ENCODE data around the gene OR7D2.
"Not testable (repeated sequence)": the region's sequence is repeated elsewhere in the genome, so short reads cannot be mapped to it uniquely, and the experiment has no call there.

The OR7D2 gene

DNA sequence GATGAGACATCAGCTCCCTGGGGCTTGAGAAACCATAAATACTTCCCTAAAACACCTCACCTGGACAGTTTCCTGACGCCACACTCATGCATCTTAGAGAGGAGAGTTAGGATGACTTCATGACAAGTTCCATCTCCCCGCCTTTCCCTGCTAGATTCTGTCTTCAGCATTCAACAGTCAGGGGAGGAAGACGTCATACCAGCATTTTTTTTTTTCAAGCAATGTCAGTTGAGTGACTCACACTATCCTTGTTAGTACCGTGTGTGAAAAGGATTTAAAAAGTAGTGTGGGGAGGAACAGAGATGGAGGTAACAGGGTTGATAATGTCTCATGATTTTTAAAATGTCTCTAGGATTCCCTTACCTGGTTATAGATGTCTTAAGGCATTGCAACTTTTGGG is at the start of gene OR7D2:
OR7D2 (plus strand) TSS at position 79 of the 400 bp plus-strand sequence. CDS start 6,803 bp downstream, outside the sequence.
- no peak for DNase-seq (ENCODE audit: low read depth, low spot score)

DNA sequence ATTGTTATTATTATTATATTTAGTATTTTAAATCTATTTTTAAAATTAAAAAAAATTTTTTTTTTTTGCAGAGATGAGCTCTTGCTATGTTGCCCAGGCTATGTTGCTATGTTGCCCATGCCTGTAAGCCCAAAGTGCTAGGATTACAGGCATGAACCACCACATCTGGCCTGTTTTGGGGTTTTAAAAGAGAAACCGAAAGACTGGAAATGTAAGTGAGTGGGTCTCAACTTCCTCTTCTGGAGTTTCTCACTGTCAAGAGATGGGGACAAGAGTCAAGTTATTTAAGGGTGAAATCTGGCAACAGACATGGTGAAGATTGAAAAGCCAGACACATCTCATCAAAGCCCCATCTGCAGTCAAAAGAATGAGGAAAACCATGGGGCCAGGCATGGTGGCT is 47.8 kb upstream of the OR7D2 start:
- DNase-seq (ENCODE audit: low read depth, low spot score): no peak

DNA sequence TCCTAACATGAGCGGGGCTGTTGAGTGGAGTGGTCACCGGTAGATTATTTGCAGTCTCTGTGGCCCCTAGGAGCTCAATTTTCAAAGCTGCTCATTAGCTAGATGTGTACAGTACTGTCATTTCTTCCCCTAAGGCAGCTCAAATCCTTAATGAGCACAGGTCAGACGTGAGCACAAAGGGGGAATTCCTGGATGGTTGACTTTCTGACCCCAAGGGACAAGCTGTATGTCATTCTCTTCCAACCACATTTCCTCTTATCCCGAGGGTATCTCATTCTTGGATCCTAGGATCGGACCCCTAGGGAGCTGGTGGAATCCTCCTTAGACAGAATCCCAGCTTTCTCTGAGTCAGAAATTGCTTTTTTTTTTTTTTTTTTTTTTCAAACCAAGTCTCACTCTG is 46.4 kb upstream of the OR7D2 start:
- no peak for DNase-seq (ENCODE audit: low read depth, low spot score)

DNA sequence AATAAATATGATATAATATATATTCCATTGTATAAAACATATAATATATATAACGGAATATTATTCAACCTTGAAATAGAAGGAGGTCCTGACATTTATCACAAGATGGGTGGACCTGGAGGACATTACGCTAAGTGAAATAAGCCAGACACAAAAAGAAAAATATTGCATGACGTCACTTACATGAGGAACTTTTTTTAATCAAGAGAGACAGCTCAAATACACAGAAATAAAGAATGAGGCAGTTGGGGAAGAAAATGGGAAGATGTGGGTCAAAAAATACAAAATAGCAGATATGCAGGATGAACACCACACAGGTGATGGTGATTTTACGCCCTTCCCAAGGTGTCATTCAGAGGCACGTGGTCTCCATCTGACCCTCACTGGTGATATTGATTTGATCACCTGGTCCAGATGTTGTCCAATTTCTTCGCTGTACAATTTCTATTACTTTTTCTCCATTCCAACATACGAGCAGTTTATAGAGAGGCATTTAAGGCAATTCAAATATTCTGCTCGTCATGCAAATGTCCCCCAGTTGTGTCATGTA is 39.1 kb upstream of the OR7D2 start:
- DNase-seq (ENCODE audit: low read depth, low spot score): no peak

DNA sequence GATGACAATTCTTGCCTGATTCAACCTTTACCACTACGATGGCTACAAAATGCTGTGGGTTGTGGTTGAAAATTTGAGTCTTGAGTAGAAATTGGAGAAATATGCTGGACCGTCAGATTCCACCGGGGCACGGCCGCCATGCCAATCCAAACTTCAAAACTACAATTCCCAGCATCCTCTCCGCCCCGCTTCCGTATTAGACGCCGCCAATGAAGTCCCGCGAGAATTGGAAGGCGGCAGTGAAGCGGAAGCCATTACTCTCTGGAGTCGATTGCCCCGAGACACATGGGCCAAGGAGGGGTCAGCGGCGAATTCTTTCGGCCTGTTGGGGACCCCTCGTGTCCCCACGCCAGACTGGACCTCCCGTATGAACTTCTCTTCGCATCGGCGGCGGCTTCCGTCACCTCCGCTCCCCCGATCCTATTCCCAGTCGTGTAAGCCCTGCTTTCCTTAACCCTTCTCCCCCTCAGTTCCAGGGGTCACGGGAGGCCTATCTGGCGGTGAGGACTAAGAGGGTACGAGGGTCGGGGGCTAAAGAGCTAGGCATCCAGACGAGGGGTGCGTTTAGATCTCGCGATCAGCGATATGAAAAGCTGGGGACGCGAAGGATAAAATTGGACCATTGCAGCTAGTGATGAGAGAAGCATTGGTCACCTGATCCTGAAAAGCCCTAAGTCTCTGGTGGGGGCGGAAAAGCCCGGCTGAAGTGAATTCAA is 38.5 kb upstream of the OR7D2 start, which contains the start of gene ZNF317:
ZNF317 (plus strand) TSS at position 239 of the 716 bp plus-strand sequence. CDS start 15,620 bp downstream, outside the sequence.
- DNase-seq (ENCODE audit: low read depth, low spot score): peak; percentile 84

DNA sequence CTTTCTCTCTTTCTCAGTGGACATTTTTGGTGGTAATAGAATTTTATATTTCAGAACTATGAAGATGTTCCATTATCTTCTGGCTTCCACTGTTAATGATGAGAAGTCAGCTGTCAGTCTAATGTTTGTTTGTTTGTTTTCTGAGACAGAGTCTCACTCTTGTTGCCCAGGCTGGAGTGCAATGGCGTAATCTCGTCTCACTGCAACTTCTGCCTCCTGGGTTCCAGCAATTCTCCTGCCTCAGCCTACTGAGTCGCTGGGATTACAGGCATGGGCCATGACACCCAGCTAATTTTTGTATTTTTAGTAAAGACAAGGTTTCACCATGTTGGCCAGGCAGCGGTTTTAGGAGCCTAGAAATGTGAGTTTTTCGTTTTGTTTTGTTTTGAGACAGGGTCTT is 33.9 kb upstream of the OR7D2 start:
- no peak for DNase-seq (ENCODE audit: low read depth, low spot score)

DNA sequence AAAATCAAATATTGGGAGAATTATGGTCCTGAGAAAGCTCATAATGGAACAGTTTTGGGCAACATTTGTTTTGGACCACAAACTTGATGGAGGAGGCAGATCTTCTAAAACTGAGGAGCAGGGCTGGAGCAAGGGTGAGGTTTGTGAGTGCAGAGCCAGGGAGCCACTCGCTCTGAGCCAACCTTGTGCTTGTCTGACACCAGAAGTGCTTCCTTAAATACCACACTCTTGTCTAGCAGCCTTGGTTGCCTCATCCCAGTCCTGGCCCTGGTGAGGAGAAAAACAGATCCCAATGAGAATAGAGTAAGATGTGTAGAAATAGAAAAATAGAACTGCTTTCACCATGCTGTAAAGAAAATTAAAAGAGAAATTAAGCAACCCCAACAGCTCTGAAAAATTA is 31.9 kb upstream of the OR7D2 start:
- DNase-seq (ENCODE audit: low read depth, low spot score): no peak

DNA sequence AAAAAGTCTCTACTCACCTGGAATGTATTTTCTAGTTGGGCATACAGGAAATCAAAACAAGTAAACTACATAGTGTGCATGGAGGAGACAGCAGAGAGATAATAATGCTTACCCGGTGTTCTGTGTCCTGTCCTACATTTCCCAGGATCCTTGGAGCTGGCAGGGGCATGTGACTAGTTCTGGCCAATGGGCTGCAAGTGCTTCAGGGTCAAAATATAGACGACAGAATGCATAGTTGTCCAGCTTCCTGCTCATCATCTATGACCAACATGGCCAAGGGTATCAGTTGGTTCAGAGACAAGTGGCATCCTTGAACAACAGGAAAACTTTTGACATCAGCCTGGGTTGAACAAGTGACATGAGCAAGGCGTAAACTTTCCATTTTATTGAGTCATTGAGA is 30.1 kb upstream of the OR7D2 start:
- no peak for DNase-seq (ENCODE audit: low read depth, low spot score)

DNA sequence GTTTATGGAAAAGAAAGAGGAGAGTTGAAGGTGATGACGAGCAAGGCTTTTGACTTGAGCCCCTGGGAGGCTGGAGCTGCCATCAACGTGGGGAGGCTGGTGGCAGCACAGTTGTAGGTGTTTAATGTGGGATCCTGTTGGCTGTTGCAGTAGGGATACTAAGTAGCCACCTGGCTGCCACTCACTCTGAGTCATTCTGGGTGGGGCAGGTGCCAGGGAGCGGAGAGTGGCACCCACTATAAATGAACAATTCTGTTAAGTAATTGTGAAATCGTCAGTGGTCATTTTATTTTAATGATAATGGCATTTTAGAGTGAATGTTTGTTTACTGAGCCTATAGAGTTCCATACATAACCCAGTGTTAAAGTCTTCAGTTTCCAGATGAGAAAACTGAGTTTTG is 28.8 kb upstream of the OR7D2 start:
- DNase-seq (ENCODE audit: low read depth, low spot score): no peak

DNA sequence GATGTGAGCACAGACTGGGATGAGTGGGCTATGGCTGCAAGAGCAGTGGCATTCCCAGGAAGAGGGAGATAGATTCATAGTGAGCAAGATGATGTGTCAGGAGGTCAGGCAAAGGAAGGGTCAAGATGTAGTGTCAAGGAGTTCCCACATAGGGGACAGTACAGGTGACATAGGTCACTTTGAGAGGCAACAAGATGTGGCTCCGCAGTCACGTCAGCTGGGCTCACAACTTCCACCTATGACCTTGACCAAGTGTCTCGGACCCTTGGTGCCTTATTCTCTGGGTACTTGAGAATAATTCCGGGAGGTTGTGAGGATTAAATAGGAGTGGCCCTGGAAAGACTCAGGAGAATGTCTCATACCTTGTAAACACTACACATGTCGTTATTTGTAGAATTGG is 28.1 kb upstream of the OR7D2 start:
- no peak for DNase-seq (ENCODE audit: low read depth, low spot score)

DNA sequence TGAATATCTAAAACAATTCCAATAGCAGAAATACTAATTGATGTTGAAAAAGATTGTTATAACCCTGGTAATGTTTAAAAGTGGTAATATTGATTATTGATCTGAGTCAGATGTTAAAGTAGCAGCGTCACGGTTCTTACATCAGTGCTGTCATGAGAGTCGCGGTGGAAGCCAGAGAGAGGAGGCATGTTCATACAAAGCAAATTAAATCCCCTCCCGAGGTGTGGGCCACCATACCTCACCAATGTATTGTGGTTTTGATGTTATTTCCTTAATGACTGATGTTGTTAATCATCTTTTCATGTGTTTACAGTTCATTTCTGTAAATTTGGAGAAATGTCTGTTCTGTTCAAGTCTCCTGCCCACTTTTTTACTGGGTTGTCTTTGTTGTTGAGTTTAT is 27.4 kb upstream of the OR7D2 start:
- no peak for DNase-seq (ENCODE audit: low read depth, low spot score)

DNA sequence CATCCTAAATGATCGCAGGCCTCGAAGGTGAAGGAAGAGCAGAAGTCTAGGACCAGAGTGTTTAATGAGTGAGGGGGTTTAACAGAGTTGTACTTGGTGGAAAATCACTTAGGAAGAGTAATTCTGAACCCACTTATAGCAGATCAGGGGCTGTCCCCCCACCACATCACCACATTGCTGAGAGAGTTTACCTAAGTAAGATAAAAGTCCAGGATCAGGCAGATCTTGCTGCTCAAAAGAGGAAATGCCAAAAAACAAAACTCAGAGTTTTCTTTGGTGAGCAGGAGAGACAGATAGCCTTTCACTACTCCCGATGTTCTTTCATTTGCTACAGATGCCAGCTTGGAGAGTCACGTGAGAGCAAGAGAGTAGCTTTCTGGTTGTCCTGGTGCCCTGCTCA is 23.2 kb upstream of the OR7D2 start:
- DNase-seq (ENCODE audit: low read depth, low spot score): no peak

DNA sequence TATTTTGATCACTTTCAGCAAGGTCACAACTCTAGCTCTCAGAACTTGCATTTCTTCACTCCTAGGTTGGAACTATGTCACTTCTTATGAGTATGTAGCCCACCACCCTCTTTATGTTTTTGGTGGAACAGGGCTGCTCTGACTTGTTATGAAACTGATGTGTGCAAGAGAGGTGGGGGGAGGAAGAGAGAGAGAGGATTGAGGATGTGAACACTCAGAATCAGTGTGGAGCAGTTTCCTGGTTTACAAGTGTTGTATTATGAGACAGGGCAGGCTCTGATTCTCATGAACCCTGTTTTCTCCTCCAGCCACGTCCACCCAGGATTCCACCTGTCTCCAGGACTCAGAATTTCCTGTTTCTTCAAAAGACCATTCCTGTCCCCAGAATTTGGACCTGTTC is 22.5 kb upstream of the OR7D2 start:
- DNase-seq (ENCODE audit: low read depth, low spot score): no peak

DNA sequence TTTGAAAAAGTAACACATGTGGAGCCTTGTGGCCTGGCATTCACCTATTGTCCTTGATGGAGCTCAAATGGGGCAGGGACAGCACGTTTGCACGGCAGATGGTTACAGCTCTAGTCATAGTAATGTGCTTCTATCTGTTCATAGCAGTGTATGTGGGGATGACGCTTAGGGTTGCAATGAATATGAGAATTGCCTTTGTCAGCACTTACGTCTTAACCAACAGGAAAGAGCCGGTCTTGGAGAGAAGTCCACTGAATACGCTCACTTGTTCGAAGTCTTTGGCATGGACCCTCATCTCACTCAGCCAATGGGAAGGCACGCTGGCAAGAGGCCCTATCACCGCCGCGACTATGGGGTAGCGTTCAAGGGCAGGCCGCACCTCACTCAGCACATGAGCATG is 18.9 kb upstream of the OR7D2 start:
- DNase-seq (ENCODE audit: low read depth, low spot score): no peak

DNA sequence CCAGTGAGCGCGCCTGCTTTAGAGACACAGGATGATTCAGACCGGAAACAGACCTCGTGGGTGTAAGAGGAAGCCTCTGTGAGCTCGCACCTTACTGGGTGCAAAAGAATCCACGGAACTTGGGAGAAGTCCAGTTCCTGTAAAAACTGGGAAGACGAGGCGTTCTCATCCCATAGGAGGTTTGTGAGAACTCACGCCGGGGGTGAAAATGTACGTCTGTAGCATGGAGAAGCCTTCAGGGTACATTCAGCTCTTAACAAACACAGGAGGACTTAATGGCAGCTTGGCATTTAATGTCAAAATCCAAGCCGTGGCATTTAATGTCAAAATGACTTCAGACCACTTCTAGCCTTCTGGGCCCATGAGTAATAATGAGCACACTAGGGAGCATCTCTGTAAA is 17.4 kb upstream of the OR7D2 start:
- DNase-seq (ENCODE audit: low read depth, low spot score): no peak

DNA sequence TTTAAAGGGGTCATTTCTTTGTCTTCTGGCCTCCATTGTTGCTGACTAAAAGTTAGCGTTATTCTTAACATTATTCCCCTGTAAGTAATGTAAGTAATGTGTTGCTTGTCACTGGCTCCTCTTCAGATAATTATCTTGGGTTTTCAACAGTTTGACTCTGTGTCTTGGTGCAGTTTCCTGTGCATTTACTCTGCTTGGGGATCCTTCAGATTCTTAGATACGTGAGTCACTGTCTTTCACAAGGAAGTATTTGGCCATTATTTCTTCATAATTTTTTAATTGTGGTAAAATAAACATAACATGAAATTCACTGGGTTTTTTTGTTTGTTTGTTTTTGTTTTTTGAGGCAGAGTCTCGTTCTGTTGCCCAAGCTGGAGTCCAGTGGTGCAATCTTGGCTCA is 13.5 kb upstream of the OR7D2 start:
- DNase-seq (ENCODE audit: low read depth, low spot score): no peak

DNA sequence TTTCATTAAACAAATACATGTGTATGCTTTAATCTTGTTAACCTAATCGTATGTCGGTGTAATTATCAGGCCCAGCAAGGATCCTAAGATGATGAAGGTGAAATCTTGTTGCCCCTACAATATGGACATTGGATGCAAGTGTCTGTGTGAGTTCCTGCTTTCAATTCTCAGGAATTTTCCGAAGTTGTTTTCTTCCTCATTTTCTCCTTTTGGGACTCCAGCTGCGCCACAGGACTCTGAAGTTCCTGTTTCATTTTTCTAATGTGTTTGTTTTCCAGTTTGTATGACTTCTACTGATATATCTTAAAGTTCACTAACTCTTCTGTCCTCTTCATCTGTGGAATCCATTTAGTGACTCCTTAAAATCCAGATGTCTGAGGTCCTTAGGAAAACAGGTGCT is 11.9 kb upstream of the OR7D2 start:
- no peak for DNase-seq (ENCODE audit: low read depth, low spot score)

DNA sequence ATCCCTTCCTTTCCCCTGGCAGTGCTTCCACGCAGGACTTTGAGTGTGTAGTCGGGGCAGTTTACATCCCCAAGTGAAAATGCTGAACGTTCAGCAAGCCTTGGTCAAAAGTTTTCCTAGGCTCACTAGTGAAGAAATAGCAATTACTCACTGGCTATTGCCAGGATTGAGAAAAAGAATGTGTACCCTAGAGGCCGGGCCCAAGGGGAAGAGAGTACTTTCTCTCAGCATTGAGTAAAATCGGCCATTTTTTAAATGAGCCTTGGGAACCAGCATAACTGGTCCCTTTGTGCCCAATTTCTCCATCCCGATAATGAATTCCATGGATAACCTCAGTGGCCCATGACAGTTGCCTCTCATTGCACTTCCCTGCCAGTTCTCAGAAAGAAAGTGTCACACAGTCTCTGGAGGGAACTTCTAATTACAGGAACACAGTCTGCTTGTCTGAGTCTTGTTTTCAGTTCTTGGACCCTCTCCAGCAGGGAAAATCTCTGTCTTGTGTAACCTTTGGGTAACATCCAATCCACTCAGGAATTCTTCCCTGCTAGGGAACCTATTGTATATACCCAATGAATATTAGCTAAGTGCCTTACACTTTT is 7.3 kb upstream of the OR7D2 start:
- no peak for DNase-seq (ENCODE audit: low read depth, low spot score)

DNA sequence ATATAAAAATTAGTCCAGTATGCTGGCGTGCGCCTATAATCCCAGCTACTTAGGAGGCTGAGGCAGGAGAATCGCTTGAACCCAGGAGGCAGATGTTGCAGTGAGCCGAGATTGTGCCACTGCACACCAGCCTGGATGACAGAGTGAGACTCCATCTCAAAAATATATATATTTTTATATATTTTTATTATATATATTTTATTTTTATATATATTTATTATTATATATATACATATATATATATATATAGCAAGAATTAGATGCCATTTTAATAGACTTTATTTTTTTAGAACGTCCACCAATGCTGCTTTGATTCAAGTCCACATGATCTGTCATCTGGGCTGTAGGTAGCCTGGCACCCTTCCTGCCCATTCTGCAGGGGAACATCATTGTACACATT is 3.5 kb upstream of the OR7D2 start:
- no peak for DNase-seq (ENCODE audit: low read depth, low spot score)

DNA sequence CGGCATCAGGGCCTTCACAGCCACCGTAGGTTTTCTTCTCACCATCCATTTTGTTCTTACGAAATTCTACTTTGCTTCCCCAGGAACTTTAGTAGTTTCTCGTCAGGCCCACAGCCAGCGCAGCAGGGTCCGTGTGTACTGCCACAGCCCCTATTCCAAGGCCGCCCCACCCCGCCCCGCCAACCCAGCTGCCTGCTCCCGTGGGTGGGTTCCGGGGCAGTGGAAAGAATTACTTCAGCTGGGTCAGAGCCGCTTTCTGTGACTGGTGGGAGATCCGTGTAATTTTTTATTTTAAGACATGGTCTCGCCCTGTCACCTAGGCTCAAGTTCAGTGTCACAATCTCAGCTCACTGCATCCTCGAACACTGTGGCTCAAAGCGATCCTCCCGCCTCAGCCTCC is 4.2 kb downstream of the OR7D2 start:
- DNase-seq (ENCODE audit: low read depth, low spot score): no peak

DNA sequence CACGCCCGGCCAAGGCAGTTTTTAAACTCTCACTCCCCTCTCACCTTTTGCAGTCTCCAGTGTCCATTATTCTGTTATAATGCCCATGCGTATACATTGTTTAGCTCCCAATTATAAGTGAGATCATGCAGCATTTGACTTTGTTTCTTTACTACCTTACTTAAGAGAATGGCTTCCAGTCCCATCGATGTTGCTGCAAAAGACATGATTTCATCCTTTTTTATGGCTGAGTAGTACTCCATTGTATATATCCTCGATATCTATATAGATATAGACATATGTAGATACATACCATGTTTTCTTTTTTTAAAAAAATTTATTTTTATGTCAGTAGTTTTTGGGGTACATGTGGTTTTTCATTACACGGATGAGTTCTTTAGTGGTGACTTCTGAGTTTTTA is 8.4 kb downstream of the OR7D2 start:
- DNase-seq (ENCODE audit: low read depth, low spot score): no peak

DNA sequence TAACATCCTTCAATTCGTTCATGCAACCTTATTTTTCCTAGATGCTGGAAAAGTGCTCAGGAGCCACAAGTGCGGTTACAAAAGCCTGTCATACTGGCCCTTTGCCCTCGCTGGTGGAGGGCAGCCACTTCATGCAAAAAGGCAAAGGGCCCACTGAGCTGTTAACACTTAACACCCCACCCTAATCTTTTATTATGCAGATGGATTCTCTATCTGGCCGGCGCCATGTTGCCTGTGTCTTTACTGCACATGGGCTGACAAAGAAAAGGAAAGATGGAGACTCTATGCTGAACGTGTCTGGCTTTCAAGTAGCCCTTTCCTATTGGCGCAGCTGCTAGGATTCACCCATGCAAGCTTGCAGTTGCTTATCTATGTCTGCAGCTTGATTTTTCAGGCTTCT is 10.8 kb downstream of the OR7D2 start:
- DNase-seq (ENCODE audit: low read depth, low spot score): no peak

DNA sequence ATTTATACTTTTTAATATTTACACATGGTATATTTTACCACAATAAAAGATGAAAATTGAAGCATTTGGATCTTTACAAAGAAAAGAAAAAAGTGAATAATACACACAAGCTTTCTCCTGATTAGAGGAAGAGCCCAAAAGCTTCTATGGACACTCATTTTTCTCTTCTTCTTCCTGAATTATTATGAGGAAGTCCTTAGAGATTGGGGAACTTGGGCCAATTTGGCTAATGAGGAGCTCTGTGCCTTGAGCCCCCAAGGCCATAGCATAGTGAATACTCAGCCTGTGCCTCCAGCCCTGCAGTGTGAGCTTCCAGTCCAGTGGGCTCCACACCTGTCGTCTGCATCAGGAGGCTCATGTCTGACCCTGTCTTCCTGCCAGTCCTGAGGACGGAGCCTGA is 19.3 kb downstream of the OR7D2 start:
- not testable (repeated sequence) for DNase-seq (ENCODE audit: low read depth, low spot score)
